ENCODE data around the gene TEP1.
"Not testable (repeated sequence)": the region's sequence is repeated elsewhere in the genome, so short reads cannot be mapped to it uniquely, and the experiment has no call there.

Gene TEP1

GRCh38 chr14:20341032-20341431 is 72.3 kb downstream of the TEP1 start:
- not testable (repeated sequence) for DNase-seq (ENCODE audit: low spot score)

- no peak for DNase-seq (ENCODE audit: low spot score)
Measured at GRCh38 chr14:20334017-20334416, 79.3 kb downstream of the TEP1 start.

DNA sequence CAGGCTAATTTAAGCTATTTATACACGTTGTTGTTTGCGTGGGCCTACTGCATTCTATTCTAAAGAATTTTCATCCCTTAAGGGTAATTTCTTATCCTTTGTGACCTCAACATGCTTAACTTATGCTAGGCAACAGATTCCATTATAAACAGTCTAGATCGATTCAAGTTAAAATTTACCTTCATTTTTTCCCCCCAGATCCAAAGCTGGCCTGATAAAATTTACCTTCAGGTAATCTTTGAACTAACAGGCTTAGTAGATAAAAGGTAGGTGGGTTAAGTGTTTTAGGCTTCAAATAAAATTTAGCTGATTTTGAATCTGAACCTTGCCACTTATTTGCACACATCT is 79.8 kb downstream of the TEP1 start:
- no peak for DNase-seq (ENCODE audit: low spot score)

DNA sequence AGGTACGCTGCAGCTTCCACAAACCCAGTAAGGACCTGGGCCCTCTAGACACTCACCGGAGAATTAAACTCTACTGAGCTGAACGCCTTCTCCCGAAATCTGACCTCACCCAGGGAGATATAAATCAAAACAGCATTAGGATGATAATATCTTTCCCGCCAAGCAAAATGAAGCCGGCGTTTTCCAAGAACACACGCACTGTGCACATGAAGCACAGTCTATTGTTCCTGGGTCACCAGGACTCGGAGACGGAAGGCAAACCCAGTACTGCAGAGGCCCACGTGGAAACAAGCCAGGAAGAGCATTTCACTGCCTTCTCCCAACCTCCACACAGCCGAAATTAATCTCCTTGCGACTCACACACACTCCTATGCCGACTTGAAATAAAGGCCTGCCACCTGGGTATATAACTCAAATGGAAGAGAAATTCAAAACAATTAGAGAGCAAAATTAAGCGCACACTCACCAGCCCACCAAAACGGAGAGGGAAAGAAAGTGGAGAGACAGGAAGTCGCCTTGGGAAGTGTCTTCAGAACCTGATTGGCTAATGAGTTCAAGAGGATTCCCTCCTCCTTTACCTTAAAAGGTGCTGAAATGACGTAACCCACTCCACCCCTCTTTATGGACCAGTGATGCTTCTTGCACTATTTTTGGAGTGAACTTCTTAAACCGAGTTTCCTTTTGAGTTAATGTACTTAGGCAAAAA is 80.4 kb downstream of the TEP1 start, which contains the start of gene CCNB1IP1:
TSS of gene CCNB1IP1 (minus strand) at position 492 of the 706 bp plus-strand sequence. CDS start 16,756 bp downstream, outside the sequence.
- DNase-seq (ENCODE audit: low spot score): peak; percentile 95

- peak; percentile 31 for DNase-seq (ENCODE audit: low spot score)
Measured at GRCh38 chr14:20332431-20332787, 80.9 kb downstream of the TEP1 start.

DNA sequence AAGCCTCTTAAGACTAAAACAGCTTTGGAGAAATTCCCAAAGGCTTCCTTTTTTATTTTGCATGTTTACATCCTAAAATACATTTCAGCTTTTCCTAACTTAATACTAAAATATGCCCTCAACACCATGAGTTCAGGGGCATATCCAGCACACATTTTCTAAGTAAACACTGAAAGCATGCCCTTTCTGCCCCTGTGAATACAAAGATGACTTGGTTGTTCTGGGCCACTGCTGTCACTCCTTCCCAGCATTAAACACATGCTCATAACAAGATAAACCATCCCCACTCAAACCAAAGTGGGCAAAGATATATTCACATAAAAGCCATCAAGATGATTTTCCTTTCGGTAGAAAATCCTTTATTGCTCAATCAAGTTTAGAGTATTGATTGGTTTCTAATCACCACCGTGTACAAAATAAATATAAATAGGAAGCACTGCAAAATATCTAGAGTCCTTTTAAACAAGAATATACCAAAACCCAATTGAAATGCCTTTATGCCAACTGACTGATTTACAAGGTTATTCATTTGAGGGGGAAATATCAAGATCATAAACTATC is 82.2 kb downstream of the TEP1 start:
- no peak for DNase-seq (ENCODE audit: low spot score)

- no peak for DNase-seq (ENCODE audit: low spot score)
Measured at GRCh38 chr14:20329355-20329754, 83.9 kb downstream of the TEP1 start.

DNA sequence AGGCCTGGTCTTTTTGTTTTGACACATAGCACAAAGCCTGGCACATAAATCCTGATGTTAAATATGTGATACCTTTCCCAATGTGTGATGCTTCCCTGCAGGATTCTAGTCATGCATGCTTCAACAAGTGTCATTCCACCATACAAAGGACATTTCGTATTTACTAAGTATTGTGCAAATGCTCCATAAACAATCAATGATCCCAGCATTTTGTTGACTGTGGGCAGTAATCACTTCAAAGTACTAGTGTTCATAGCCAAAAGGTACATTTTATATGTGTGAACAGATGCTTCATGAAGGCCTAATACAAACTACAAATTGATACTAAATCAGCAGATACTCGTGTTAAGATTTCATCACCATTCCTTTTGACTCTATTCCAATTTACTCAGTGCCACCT is 84.6 kb downstream of the TEP1 start:
- DNase-seq (ENCODE audit: low spot score): no peak

DNA sequence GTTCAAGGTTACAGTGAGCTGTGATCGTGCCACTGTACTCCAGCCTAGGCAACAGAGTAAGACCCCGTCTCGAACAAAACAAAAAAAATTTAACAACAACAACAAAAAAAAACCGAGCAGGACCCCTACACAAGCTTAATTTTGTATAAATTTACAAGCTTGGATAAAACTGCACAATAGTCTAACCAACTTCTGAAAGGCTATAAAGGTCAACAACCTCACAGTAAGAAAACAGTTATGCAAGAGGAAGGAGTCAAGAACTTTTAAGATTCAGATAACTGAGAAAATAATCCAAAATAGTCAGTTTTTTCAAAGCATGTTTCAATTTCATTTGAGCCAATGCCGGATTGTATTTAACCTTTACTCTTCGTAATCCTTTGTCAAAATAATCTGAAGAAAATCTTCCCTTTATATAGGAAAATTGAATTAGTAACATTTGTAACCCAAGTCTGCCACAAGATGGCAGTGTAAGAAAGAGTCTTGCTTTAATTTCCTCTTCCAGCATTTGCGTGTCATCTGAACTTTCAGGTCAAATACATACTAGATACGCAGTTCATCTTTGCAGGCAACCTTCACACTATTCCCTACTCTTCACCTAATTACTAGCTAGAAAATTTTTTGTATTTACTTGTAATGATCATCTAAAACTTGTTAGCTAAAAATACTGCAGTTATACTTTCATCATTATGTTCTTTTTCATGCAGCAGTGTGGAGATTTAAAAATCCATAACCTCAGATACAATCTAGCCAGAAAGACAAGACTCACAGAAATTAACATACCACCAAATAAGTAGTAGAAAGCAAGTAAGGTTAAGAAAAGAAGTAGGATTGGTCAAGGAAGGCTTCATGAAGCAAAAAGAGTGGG is 86.1 kb downstream of the TEP1 start:
- DNase-seq (ENCODE audit: low spot score): peak; percentile 87

DNA sequence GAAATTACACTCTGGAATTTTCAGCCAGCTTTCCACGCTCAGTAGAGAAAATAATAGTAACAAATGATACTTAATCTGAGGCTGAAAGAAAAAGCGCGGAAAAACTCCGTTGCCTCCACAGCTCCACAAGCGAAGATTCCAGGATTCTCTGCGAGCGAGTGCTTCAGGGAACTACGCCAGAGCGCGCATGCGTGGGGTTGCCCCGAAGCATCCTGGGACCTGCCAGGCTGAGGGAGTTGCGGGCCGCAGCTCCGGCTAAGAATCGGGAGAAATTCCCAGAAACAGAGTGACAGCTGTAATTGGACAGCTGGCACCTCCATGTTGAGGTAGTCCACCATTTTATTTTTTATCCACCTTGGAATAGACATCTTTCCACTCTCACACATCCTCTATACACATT is 95.6 kb downstream of the TEP1 start:
- no peak for DNase-seq (ENCODE audit: low spot score)

Measured in pons (tissue), 1 donor.